ENCODE results near the gene BTBD1.

GRCh38 chr15:83100097-83100646, 33.1 kb upstream of the BTBD1 start:
- TF ChIP-seq, protein P1, sequence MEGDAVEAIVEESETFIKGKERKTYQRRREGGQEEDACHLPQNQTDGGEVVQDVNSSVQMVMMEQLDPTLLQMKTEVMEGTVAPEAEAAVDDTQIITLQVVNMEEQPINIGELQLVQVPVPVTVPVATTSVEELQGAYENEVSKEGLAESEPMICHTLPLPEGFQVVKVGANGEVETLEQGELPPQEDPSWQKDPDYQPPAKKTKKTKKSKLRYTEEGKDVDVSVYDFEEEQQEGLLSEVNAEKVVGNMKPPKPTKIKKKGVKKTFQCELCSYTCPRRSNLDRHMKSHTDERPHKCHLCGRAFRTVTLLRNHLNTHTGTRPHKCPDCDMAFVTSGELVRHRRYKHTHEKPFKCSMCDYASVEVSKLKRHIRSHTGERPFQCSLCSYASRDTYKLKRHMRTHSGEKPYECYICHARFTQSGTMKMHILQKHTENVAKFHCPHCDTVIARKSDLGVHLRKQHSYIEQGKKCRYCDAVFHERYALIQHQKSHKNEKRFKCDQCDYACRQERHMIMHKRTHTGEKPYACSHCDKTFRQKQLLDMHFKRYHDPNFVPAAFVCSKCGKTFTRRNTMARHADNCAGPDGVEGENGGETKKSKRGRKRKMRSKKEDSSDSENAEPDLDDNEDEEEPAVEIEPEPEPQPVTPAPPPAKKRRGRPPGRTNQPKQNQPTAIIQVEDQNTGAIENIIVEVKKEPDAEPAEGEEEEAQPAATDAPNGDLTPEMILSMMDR (IDR thresholded peaks at IDR 0.05), result no peak
- TF ChIP-seq POLR2AphosphoS5 (IDR thresholded peaks at IDR 0.05), result no peak
- TF ChIP-seq POLR2A (IDR thresholded peaks at IDR 0.05), result no peak
- TF ChIP-seq EP300 (IDR thresholded peaks at IDR 0.05), result no peak
